Measurements from ENCODE around the gene ADGRF4. TPM values are rescaled to one million over a fixed set of nuclear protein-coding genes. Genes with fewer than 3 reads are reported as not detected.

The ADGRF4 gene
- total RNA-seq, 1 donor from 2014 or later: not detected

DNA sequence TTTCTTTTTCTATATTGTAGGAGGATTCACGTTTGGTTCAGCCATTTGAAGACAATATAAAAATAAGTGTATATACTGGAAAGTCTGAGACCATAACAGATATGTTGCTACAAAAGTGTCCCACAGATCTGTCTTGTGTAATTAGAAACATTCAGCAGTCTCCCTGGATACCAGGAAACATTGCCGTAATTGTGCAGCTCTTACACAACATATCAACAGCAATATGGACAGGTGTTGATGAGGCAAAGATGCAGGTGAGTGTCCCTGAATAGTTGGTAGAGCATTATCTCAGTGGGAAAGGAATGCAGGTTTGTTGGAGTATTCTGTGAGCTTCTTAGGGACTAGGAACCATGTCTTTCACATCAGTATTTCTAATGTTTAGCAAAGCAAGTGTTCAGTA, 18.3 kb upstream of the ADGRF4 start:
- no peak for ATAC-seq
- intact Hi-C loops (cut with DNase I): no loop called here

DNA sequence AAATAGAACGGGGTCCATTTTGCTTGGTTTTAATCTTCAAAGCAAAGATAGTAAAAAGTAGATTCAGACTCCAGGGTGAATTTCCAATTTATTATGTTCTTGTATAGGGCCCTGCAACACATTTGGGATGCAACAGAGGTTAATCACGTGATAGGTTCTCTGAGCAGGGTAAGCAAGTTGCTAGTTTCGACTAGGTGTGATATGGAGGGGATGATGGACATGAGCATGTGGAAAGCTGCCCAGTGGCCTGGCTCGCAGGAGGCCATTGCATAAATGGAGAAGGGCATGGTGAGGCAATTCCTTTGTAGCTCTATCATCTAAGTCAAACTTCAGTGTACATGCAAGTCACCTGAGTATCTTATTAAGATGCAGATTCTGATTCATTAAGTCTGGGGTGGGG, 17.7 kb upstream of the ADGRF4 start:
- DNase-seq (ENCODE audit: missing footprints) (no peak), ATAC-seq (no peak)
- intact Hi-C loops (cut with DNase I): no loop called here

More for the DNA sequence above, 18.3 kb upstream of the ADGRF4 start:
- no peak for DNase-seq (ENCODE audit: missing footprints)

DNA sequence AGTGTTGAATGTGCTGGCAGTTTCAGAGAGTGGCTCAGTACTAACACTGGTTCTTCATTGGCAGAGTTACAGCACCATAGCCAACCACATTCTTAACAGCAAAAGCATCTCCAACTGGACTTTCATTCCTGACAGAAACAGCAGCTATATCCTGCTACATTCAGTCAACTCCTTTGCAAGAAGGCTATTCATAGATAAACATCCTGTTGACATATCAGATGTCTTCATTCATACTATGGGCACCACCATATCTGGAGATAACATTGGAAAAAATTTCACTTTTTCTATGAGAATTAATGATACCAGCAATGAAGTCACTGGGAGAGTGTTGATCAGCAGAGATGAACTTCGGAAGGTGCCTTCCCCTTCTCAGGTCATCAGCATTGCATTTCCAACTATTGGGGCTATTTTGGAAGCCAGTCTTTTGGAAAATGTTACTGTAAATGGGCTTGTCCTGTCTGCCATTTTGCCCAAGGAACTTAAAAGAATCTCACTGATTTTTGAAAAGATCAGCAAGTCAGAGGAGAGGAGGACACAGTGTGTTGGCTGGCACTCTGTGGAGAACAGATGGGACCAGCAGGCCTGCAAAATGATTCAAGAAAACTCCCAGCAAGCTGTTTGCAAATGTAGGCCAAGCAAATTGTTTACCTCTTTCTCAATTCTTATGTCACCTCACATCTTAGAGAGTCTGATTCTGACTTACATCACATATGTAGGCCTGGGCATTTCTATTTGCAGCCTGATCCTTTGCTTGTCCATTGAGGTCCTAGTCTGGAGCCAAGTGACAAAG, 17.0 kb upstream of the ADGRF4 start:
- ATAC-seq (no peak), DNase-seq (ENCODE audit: missing footprints) (no peak)
- intact Hi-C loops (cut with DNase I): no loop called here

DNA sequence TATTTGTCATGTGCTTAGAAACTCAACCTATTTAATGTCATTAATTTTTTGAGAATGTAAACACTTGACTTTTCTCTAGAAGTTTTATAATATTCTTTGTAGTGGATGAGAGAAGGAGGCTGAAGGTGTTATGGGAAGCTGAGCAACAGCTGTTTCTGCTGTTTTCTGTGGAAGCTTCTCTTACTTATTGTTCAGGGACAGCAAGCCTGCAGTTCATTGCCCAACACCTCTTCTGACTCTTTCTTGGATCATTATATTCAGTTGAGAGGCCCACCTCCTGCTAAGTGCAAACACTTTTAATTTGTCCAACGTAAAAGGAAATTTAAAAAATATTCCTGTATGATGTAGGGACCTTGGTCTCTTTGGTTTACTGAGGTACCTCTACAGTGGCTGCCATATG, 12.0 kb upstream of the ADGRF4 start:
- ATAC-seq (no peak), DNase-seq (ENCODE audit: missing footprints) (no peak)
- intact Hi-C loops (cut with DNase I): no loop called here

DNA sequence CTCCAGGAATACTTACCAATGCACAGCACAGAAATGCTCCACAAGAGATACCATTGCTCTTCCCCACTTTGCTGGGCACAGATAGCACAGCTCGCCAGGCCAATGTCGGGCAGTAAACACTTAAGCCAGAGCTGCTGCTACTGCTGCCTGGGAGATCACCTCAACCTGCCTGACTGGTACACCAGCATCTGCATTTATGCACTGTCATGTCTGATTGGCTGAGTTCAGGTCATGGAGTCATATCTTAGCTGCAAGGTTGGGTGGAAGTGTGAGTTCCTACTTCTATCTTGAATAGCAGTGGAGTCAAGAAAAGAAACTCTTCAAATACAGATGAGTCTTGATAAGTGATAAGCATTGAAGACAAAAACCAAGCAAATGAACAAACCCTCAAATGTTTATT, 10.9 kb upstream of the ADGRF4 start:
- intact Hi-C loops (cut with DNase I): no loop called here
- ATAC-seq (no peak), DNase-seq (ENCODE audit: missing footprints) (no peak)

DNA sequence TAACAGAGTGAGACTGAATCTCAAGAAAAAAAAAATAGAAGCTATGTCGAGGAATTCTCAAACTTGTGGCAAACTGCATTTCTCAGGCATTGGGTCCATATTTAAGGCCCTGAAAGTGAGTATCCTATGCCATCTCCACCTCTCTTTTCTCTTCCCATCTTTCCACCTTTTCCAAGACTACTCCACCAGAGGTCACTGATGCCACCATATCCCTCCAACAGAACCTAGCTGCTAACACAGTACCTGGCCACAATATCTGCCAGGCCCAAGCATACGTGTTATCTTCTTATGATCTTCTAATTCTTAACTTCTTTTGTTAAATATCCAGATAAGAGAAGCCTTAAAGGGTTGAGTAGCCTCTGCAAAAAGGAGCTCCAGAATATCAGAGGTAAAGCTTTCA, 8.2 kb upstream of the ADGRF4 start:
- DNase-seq (ENCODE audit: missing footprints): no peak
- no peak for ATAC-seq

DNA sequence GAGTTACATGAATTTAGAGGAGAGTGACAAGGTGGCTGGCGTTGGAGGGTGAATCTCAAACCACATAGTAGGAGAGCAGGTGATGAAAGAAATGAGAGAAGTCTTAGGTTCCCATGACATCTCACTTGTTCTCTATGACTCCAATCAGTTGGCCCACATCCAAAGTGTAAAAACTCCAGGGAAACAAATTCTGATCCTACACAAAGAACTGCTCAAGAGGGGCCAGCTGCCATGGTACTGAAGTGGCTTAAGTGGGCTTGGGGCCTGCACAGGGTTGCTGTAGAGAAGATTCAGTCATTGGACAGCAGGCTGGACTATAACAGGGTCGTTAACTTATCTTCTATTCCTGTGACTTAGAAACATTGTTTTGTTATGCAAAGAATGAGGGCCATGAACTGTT, 7.6 kb upstream of the ADGRF4 start:
- ATAC-seq: no peak
- no peak for DNase-seq (ENCODE audit: missing footprints)
- intact Hi-C loops (cut with DNase I): no loop called here

More for the DNA sequence above, 8.2 kb upstream of the ADGRF4 start:
- intact Hi-C loops (cut with DNase I): no loop called here

DNA sequence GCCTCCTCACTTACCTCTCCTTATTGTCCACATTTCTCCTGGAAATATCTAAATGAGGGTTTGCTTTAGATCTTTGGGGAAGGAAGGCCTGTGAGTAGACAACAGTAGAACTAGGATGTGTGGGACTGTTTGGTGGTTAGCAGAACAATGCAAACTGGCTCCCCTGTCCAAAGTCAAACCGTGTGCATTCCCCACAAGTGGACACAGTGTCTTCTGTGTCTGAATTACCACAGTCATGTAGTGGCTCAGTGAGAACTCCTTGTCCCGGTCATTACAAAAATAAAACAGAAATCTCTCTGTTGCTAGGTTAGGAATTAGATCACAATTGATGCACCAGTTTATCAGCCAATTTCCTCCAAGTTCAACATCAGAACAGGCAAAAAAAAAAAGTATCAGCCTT, 455 bp upstream of the ADGRF4 start:
- DNase-seq (ENCODE audit: missing footprints) (no peak), ATAC-seq (peak; percentile 62)
- intact Hi-C loops (cut with DNase I): loop anchor here (5.0 kb wide), 1 partner anchor 46 kb away; no protein-coding TSS in a partner anchor

DNA sequence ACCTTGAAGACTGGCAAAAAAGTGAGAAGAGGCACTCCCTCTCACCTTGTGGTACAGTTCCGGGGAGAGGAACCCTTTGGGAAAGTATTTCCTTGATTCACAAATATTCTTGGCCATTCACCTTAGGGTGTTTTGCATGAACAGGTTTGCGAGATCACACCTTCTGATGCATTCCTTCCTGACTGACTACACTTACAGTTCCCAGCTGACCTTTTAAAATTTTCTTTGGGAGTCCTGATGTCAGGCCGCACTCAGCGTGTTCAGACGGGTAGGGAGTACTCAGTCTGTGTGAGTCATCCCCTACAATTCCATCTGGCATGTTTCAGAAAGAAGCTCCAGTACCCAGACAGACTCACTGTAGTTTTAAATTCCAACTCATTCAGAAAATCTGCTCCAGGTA, 1.7 kb downstream of the ADGRF4 start:
- intact Hi-C loops (cut with DNase I): no loop called here
- no peak for DNase-seq (ENCODE audit: missing footprints)
- ATAC-seq: no peak

DNA sequence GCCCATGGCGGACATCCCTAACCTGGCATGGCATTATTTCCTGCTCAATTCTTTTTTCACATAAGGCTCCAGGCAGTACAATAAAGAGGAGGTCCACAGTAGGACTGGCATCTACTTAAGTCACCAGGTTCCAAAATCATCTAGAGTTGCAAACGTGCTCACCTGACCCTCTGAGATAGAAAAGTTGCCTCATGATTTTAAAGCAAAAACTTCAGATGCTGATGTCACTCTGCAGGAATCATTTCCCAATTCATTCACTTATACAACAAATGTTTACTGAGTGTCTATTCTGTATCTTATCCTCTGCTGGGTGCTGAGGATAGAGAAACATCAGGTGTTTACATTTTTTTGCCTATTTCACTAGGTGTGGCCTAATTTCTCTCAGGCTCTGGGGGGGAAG, 2.2 kb downstream of the ADGRF4 start:
- ATAC-seq (no peak), DNase-seq (ENCODE audit: missing footprints) (no peak)
- intact Hi-C loops (cut with DNase I): no loop called here

DNA sequence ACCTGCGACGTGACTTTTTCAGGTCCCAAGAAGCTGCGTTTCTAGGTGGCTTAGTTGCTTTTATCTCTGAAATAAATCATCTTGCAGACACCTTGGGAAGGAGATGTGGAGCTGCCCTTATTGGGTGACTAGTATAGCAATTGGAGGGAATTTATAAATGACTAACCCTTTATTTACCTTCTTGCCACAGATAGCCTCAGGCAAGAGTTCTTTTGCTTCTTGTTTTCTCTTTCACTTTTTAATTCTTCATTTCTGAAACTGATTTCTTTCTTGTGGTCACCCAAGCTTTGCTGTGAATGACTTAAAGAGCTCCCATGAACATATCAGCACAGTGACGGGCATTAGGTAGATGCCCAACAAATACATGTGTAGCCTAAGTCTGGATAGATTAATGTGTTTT, 3.0 kb downstream of the ADGRF4 start:
- DNase-seq (ENCODE audit: missing footprints) (no peak), ATAC-seq (no peak)
- intact Hi-C loops (cut with DNase I): no loop called here

DNA sequence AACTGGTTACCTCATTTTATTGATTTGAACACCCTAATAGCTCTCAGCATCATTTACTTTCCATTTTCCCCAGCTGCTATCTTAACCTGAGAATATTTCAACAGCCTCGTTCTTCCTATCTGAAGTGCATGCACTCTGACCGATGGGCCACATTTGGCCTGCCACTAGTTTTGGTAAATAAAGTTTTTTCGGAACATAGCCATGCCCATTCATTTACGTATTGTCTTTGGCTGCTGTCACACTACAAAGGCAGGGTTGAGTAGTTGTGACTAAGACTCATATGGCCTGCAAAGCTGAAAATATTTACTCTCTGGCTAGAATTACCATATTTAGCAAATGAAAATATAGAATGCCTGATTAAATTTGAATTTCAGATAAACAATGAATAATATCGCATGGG, 10.8 kb downstream of the ADGRF4 start:
- DNase-seq (ENCODE audit: missing footprints): no peak
- intact Hi-C loops (cut with DNase I): no loop called here
- no peak for ATAC-seq

DNA sequence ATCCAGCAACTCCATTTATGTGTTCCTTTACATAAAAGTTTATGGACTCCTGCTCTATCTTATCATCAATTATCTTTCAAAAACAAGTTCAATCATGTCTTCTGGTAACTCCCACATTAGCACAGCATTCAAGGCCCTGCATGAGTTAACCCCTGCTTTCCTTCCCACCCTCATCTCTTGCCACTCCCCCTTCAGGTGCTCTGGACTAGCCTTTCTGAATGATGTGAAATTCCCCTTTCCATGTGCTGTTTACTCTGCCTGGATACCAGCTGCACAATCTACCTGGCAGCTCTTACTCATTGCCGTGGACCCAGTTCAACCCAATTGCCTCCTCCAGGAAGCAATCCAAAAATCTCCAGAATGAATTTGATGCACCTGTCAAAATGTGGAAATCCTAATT, 11.9 kb downstream of the ADGRF4 start:
- ATAC-seq (no peak), DNase-seq (ENCODE audit: missing footprints) (no peak)
- intact Hi-C loops (cut with DNase I): no loop called here

DNA sequence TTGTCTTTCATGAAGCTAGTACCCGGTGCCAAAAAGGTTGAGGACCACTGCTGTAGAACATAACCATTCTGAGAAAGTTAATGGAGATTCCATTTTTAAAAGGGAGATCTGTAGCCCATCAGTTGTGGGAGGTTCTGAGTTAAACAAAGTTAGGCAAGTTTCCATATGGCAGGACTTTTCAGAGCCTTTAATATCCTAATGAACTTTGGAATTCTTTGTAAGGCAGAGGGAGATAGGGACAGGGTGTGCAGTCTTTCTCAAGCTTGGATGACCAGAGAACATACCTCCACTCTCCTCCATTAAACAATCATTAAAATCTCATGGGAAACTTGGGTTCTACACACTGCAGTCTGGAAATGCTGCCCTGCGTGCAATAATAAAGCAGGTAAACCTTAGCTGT, 14.8 kb downstream of the ADGRF4 start:
- intact Hi-C loops (cut with DNase I): no loop called here
- ATAC-seq (no peak), DNase-seq (ENCODE audit: missing footprints) (no peak)

DNA sequence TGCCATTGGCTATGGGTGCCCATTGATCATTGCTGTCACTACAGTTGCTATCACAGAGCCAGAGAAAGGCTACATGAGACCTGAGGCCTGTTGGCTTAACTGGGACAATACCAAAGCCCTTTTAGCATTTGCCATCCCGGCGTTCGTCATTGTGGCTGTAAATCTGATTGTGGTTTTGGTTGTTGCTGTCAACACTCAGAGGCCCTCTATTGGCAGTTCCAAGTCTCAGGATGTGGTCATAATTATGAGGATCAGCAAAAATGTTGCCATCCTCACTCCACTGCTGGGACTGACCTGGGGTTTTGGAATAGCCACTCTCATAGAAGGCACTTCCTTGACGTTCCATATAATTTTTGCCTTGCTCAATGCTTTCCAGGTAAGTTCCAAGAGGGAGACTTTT, 16.4 kb downstream of the ADGRF4 start:
- DNase-seq (ENCODE audit: missing footprints): no peak
- intact Hi-C loops (cut with DNase I): no loop called here
- ATAC-seq: no peak

DNA sequence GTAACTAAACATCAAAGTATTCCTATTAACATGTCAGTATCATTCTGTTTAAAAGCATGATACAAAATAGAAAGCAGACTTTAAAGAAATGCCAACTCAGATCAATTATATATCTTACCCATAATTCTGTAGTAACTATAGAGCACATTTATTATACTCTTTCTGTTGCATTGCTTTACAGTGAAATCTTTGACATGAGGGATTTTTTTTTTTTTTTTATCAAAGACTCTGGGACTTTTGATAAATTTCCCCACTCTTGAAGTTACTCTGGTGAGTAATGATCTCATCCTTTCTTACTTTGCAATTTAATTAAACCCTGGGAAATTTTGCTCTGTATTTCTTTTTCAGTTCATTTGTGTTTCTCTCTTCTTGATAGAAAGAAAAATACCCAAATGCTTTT, 17.4 kb downstream of the ADGRF4 start:
- intact Hi-C loops (cut with DNase I): no loop called here
- no peak for ATAC-seq
- no peak for DNase-seq (ENCODE audit: missing footprints)

DNA sequence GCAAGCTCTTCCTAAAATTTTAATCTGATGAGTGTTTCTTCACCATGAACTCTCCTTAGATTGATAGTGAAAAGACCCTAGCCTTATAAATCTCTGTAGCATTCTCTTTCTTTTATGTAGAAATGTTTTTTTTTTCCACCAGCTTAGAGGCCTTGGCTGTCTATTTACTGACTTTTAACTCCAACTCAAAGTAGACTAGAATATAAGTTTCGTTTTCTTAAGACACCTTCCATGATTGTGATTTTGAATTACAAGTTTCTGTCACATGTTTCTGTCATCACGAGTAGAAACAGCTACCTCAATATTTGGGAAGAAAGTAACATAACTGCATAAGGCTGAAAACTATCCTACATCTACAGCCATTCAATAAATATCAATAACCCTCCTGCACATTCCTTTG, 17.8 kb downstream of the ADGRF4 start:
- DNase-seq (ENCODE audit: missing footprints) (no peak), ATAC-seq (no peak)
- intact Hi-C loops (cut with DNase I): no loop called here

DNA sequence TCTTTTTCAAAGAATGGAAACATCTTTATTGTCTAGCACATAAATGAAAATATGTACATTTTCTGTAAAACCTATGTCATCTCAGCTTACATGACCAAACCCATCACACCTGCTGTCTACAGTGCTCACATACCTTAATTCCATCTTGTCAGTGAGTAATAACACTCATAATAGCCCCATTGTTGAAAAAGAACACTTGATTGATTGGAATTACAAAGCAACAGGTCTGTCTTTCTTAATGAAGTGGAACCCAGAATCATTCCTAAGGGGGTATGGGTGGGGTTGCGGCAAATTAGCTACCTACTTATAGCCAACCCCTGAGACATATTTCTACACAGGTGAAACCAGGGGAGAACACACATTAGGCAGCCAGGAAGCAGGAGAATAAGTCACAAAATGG, 20.2 kb downstream of the ADGRF4 start:
- DNase-seq (ENCODE audit: missing footprints) (no peak), ATAC-seq (no peak)
- intact Hi-C loops (cut with DNase I): no loop called here

DNA sequence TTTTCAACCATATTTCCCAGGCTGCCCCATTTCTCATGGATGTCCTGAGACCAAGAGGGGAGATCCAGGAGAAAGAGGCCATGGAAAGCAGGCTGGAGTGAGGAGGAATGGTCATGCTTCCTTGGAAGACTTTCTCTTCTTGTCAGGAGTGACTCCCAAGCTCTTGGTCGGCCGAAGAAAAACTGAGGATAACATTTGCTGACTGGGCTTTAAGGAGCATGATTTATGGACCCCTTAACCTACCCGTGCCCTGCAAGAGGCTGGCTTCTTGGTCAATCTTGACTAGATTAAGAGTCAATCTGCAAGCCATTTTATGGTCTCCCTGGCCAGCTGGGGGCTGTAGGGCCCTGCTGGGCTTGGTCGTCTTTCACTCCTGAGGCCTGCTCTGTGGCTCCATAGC, 22.8 kb downstream of the ADGRF4 start:
- intact Hi-C loops (cut with DNase I): no loop called here
- ATAC-seq: no peak

DNA sequence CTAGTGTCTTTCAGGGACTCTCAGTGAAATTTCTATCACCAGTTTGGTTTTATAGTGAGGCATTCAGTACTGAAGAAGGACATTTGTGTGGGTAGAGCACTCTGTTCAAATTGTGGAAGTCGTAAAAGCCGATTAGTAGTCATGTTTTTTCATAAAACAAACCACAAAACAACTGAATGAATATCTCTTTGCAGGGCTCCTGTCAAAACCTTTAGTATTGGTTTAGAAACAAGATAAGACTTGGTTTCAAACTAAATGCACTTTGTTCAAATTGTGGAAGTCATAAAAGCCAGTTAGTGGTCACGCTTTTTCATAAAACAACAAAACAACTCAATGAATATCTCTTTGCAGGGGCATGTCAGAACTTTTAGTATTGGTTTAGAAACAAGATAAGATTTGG, 23.8 kb downstream of the ADGRF4 start:
- intact Hi-C loops (cut with DNase I): no loop called here
- ATAC-seq: no peak
- no peak for DNase-seq (ENCODE audit: missing footprints)

More for the DNA sequence above, 22.8 kb downstream of the ADGRF4 start:
- no peak for DNase-seq (ENCODE audit: missing footprints)

DNA sequence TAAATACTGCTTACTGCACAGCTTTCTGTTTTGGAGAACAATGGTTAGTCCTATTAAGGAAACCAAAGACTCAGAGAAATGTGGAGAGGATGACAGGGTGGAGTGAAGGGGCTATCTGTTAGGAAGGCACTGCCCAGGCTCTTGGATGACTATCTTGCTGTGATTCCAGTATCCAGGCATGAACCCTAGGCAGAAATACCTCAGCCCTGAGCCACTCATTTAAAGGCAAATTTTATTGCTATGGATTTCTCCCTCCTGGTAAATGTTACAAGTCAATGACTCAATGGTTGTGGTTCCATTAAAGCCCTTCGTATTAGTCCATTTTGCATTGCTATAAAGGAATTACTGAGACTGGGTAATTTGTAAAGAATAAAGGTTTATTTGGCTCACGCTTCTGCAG, 25.9 kb downstream of the ADGRF4 start:
- intact Hi-C loops (cut with DNase I): no loop called here
- no peak for ATAC-seq
- no peak for DNase-seq (ENCODE audit: missing footprints)

Measured in Right ventricle myocardium inferior (tissue), 1 donor.